NCI-H345 (cell line): ENCODE measurements around the gene PHTF1.
"Not testable (repeated sequence)": the region's sequence is repeated elsewhere in the genome, so short reads cannot be mapped to it uniquely, and the experiment has no call there.

ENCODE experiments used
- DNase-seq: peaks from one replicate; lab custom pipeline; 2025; lab: John Stamatoyannopoulos, UW

Gene PHTF1

GRCh38 chr1:113718621-113719020 lies 40.7 kb downstream of the PHTF1 start:
- DNase-seq: not testable (repeated sequence)

- not testable (repeated sequence) for DNase-seq
These were observed 41.8 kb downstream of the PHTF1 start for GRCh38 chr1:113717506-113717905.

- DNase-seq: no peak
These were observed 44.5 kb downstream of the PHTF1 start for GRCh38 chr1:113714606-113715269.

- DNase-seq: peak; percentile 0
These were observed 57.9 kb downstream of the PHTF1 start for GRCh38 chr1:113701429-113701828.

- no peak for DNase-seq
These were observed 64.4 kb downstream of the PHTF1 start for GRCh38 chr1:113694910-113695309.

GRCh38 chr1:113692824-113693431 lies 66.4 kb downstream of the PHTF1 start:
- DNase-seq: no peak

- DNase-seq: no peak
These were observed 66.9 kb downstream of the PHTF1 start for GRCh38 chr1:113692342-113692741.

- DNase-seq: no peak
These were observed 68.1 kb downstream of the PHTF1 start for GRCh38 chr1:113691184-113691583.

- DNase-seq: no peak
These were observed 72.2 kb downstream of the PHTF1 start for GRCh38 chr1:113686891-113687618.

- DNase-seq: no peak
These were observed 75.1 kb downstream of the PHTF1 start for GRCh38 chr1:113684153-113684541.

- no peak for DNase-seq
These were observed 75.7 kb downstream of the PHTF1 start for GRCh38 chr1:113683384-113684152.

GRCh38 chr1:113681596-113682337 lies 77.5 kb downstream of the PHTF1 start:
- no peak for DNase-seq

- DNase-seq: no peak
These were observed 81.2 kb downstream of the PHTF1 start for GRCh38 chr1:113678159-113678469.

- DNase-seq: peak; percentile 32
These were observed 81.8 kb downstream of the PHTF1 start for GRCh38 chr1:113677250-113678158.

GRCh38 chr1:113676524-113676923 lies 82.8 kb downstream of the PHTF1 start:
- no peak for DNase-seq

GRCh38 chr1:113675302-113675701 lies 84.0 kb downstream of the PHTF1 start:
- DNase-seq: no peak

- DNase-seq: no peak
These were observed 84.7 kb downstream of the PHTF1 start for GRCh38 chr1:113674591-113674990.

- DNase-seq: no peak
These were observed 86.8 kb downstream of the PHTF1 start for GRCh38 chr1:113672491-113672890.

GRCh38 chr1:113670650-113671049 lies 88.6 kb downstream of the PHTF1 start:
- DNase-seq: no peak

GRCh38 chr1:113669988-113670387 lies 89.3 kb downstream of the PHTF1 start:
- DNase-seq: no peak

- no peak for DNase-seq
These were observed 93.2 kb downstream of the PHTF1 start for GRCh38 chr1:113666126-113666525.
